C4-2B (cell line): ENCODE results near the gene MAP4K3.

Experiments used
- ZFX ChIP-seq: fragments of 450-650 bp; IDR thresholded peaks from 2 replicates; pipeline ENCODE4 v1.6.1; 2017
- TF ChIP-seq, protein P1 (sequence below): fragments of 450-650 bp; conservative IDR thresholded peaks from 2 replicates; pipeline ENCODE4 v1.5.1; 2017; ENCODE audit warnings: mild to moderate bottlenecking

DNA sequence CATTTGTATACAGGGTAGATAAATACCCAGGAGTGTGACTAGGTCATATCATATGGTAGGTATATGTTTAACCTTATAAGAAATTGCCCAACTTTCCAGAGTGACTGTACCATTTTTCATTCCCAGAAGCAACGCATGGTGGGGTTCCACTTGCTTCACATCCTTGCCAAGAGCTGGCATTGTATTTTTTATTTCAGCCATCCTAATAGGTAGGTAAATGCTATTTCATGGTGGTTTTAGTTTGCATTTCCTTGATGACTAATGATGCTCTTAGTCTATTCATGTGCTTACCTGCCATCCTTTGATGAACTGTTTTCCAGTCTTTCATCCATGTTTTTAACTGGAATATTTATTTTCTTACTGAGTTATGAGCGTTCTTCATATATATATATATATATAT lies 51.9 kb downstream of the MAP4K3 start:
- TF ChIP-seq, protein P1, sequence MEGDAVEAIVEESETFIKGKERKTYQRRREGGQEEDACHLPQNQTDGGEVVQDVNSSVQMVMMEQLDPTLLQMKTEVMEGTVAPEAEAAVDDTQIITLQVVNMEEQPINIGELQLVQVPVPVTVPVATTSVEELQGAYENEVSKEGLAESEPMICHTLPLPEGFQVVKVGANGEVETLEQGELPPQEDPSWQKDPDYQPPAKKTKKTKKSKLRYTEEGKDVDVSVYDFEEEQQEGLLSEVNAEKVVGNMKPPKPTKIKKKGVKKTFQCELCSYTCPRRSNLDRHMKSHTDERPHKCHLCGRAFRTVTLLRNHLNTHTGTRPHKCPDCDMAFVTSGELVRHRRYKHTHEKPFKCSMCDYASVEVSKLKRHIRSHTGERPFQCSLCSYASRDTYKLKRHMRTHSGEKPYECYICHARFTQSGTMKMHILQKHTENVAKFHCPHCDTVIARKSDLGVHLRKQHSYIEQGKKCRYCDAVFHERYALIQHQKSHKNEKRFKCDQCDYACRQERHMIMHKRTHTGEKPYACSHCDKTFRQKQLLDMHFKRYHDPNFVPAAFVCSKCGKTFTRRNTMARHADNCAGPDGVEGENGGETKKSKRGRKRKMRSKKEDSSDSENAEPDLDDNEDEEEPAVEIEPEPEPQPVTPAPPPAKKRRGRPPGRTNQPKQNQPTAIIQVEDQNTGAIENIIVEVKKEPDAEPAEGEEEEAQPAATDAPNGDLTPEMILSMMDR, result no peak
- TF ChIP-seq ZFX, result no peak
